Forelimb muscle (tissue), 1 donor: ENCODE data around the gene KLHL10. TPM values are rescaled to one million over a fixed set of nuclear protein-coding genes. Genes with fewer than 3 reads are reported as not detected.

Source experiments
- DNase-seq: peaks from one replicate; pipeline ENCODE4 v3.0.0-alpha.2; 2013; ENCODE audit warnings: low read depth
- polyA plus RNA-seq: library from polyadenylated mRNA; unstranded; fragments of 120-200 nt; gene quantifications from one replicate; pipeline ENCODE4 v1.2.1, GENCODE V29; 2013; ENCODE audit not compliant: insufficient read length

KLHL10 gene
- 0.18 TPM for polyA plus RNA-seq

- no peak for DNase-seq
Observed at GRCh38 chr17:41837761-41838538, at the start of gene KLHL10. KLHL10 (plus strand) TSS chr17:41837825; CDS start chr17:41837933, 108 bp downstream.

- DNase-seq = no peak
Observed at GRCh38 chr17:41792845-41793783, 44.5 kb upstream of the KLHL10 start.

- no peak for DNase-seq
Observed at GRCh38 chr17:41793784-41794539, 43.7 kb upstream of the KLHL10 start.

- DNase-seq = no peak
Observed at GRCh38 chr17:41794540-41794975, 43.1 kb upstream of the KLHL10 start.

GRCh38 chr17:41796121-41796895 is 41.3 kb upstream of the KLHL10 start:
- no peak for DNase-seq

- no peak for DNase-seq
Observed at GRCh38 chr17:41797377-41797776, 40.2 kb upstream of the KLHL10 start.

- no peak for DNase-seq
Observed at GRCh38 chr17:41799366-41799765, 38.3 kb upstream of the KLHL10 start.

GRCh38 chr17:41800601-41801373 is 36.8 kb upstream of the KLHL10 start:
- no peak for DNase-seq

- DNase-seq = peak; percentile 53
Observed at GRCh38 chr17:41801374-41802271, 36.0 kb upstream of the KLHL10 start.

GRCh38 chr17:41803049-41804020 is 34.3 kb upstream of the KLHL10 start:
- no peak for DNase-seq

- DNase-seq = no peak
Observed at GRCh38 chr17:41806685-41807445, 30.8 kb upstream of the KLHL10 start.

GRCh38 chr17:41810659-41811548 is 26.7 kb upstream of the KLHL10 start:
- no peak for DNase-seq

GRCh38 chr17:41811549-41812380 is 25.9 kb upstream of the KLHL10 start, which contains the start of gene P3H4:
P3H4 (minus strand) TSS chr17:41811949; CDS start chr17:41811915, 34 bp downstream.
- DNase-seq = peak; percentile 58

GRCh38 chr17:41812381-41813151 is 25.1 kb upstream of the KLHL10 start, which contains the start of gene FKBP10:
FKBP10 (plus strand) TSS chr17:41813004; CDS start chr17:41813035, 31 bp downstream.
- DNase-seq = peak; percentile 65
